Measurements from ENCODE around the gene NLRC4.

Gene NLRC4

GRCh38 chr2:32192418-32192817 is 72.3 kb downstream of the NLRC4 start:
- TF ChIP-seq USF1 (IDR thresholded peaks at IDR 0.05), result no peak
- TF ChIP-seq MAX (IDR thresholded peaks at IDR 0.05), result no peak
- TF ChIP-seq TCF12 (IDR thresholded peaks at IDR 0.05; ENCODE audit: low read depth), result no peak
- TF ChIP-seq REST (IDR thresholded peaks at IDR 0.05; ENCODE audit: low read depth), result no peak
- no peak for TF ChIP-seq YY1 (IDR thresholded peaks at IDR 0.05; ENCODE audit: low read depth)
- no peak for TF ChIP-seq TAF1 (IDR thresholded peaks at IDR 0.05; ENCODE audit: low read depth)
- TF ChIP-seq TEAD4 (IDR thresholded peaks at IDR 0.05), result no peak
- no peak for TF ChIP-seq EGR1 (IDR thresholded peaks at IDR 0.05)
- TF ChIP-seq ZBTB7A (IDR thresholded peaks at IDR 0.05; ENCODE audit: low read depth), result no peak
- no peak for TF ChIP-seq CREB1 (IDR thresholded peaks at IDR 0.05; ENCODE audit: low read depth)
- TF ChIP-seq FOXM1 (IDR thresholded peaks at IDR 0.05; ENCODE audit: borderline replicate concordance, low read depth), result no peak
- TF ChIP-seq NFIC (IDR thresholded peaks at IDR 0.05), result no peak
- no peak for TF ChIP-seq CEBPB (IDR thresholded peaks at IDR 0.05)
- TF ChIP-seq RAD21 (IDR thresholded peaks at IDR 0.05; ENCODE audit: low read depth), result no peak

- TF ChIP-seq EP300 (IDR thresholded peaks at IDR 0.05; ENCODE audit: borderline replicate concordance) (no peak), CEBPB (IDR thresholded peaks at IDR 0.05) (no peak), FOXM1 (IDR thresholded peaks at IDR 0.05; ENCODE audit: borderline replicate concordance, low read depth) (no peak), USF1 (IDR thresholded peaks at IDR 0.05) (no peak), MAX (IDR thresholded peaks at IDR 0.05) (no peak), REST (IDR thresholded peaks at IDR 0.05; ENCODE audit: low read depth) (no peak), ZBTB7A (IDR thresholded peaks at IDR 0.05; ENCODE audit: low read depth) (no peak), YY1 (IDR thresholded peaks at IDR 0.05; ENCODE audit: low read depth) (no peak), NFIC (IDR thresholded peaks at IDR 0.05) (no peak), EGR1 (IDR thresholded peaks at IDR 0.05) (no peak), TAF1 (IDR thresholded peaks at IDR 0.05; ENCODE audit: low read depth) (no peak)
These were observed 75.7 kb downstream of the NLRC4 start for GRCh38 chr2:32189011-32189410.

GRCh38 chr2:32182667-32183066 is 82.0 kb downstream of the NLRC4 start:
- no peak for TF ChIP-seq TCF12 (IDR thresholded peaks at IDR 0.05; ENCODE audit: low read depth)
